C4-2B (cell line): ENCODE data around the gene SHF.
A peak's percentile ranks its signal among the peaks of the same experiment; 100 is the strongest.

Source experiments
- H3K27ac ChIP-seq: fragments of 450-650 bp; 2 replicates; pipeline ENCODE4 v1.5.1; 2017
- CTCF ChIP-seq: fragments of 450-650 bp; conservative IDR thresholded peaks from 2 replicates; pipeline ENCODE4 v1.5.1; 2017; ENCODE audit warnings: mild to moderate bottlenecking
- ZFX ChIP-seq: fragments of 450-650 bp; IDR thresholded peaks from 2 replicates; pipeline ENCODE4 v1.6.1; 2017

The SHF gene

GRCh38 chr15:45225506-45226273 is 37.9 kb upstream of the SHF start:
- no peak overlapping the region for H3K27ac ChIP-seq
- TF ChIP-seq CTCF (no peak; the same call in 1 of the 2 replicates), ZFX (no peak)

GRCh38 chr15:45224621-45225217 is 37.0 kb upstream of the SHF start:
- TF ChIP-seq CTCF (no peak), ZFX (no peak)
- no peak overlapping the region for H3K27ac ChIP-seq

- no peak for TF ChIP-seq CTCF
- TF ChIP-seq ZFX: no peak
- no peak overlapping the region for H3K27ac ChIP-seq
Measured at GRCh38 chr15:45221967-45222366, 34.2 kb upstream of the SHF start.

- no peak for TF ChIP-seq CTCF
- no peak for TF ChIP-seq ZFX
Measured at GRCh38 chr15:45221053-45221599, 33.4 kb upstream of the SHF start.

GRCh38 chr15:45212493-45212892 is 24.7 kb upstream of the SHF start:
- TF ChIP-seq CTCF (no peak), ZFX (no peak)
- H3K27ac ChIP-seq: no peak overlapping the region

More at GRCh38 chr15:45221053-45221599, 33.4 kb upstream of the SHF start:
- no peak overlapping the region for H3K27ac ChIP-seq

- no peak overlapping the region for H3K27ac ChIP-seq
- peak; percentile 97 for TF ChIP-seq CTCF
- no peak for TF ChIP-seq ZFX
Measured at GRCh38 chr15:45205192-45205591, 17.4 kb upstream of the SHF start.

GRCh38 chr15:45203182-45203581 is 15.4 kb upstream of the SHF start:
- TF ChIP-seq ZFX (no peak), CTCF (no peak)
- H3K27ac ChIP-seq: no peak overlapping the region
